ENCODE results near the gene MARK3. TPM values are rescaled to one million over a fixed set of nuclear protein-coding genes. Genes with fewer than 3 reads are reported as not detected.

The MARK3 gene
- total RNA-seq, 1 donor from 2014 or later, result 81.4 TPM

- H3K4me3 Mint-ChIP-seq (ENCODE audit: low read depth), result peak overlapping the region; percentile 99
- peaks cover 15% of the 10 kb centered on the region for H3K4me1 Mint-ChIP-seq (ENCODE audit: low read depth)
- peak overlapping the region; percentile 63 for H3K27ac Mint-ChIP-seq
- DNase-seq (ENCODE audit: low spot score), result no peak
- no peaks in the 10 kb centered on the region for H3K9me3 Mint-ChIP-seq
- peaks cover 8% of the 10 kb centered on the region for H3K36me3 Mint-ChIP-seq (ENCODE audit: low read depth)
- H3K27me3 Mint-ChIP-seq (ENCODE audit: low read depth), result peaks cover 20% of the 10 kb centered on the region
- intact Hi-C loops (cut with micrococcal nuclease), result no loop called here
These were observed 142.4 kb downstream of the MARK3 start for GRCh38 chr14:103527408-103528145.

- DNase-seq (ENCODE audit: low spot score), result no peak
- intact Hi-C loops (cut with micrococcal nuclease), result no loop called here
- peaks cover 8% of the 10 kb centered on the region for H3K36me3 Mint-ChIP-seq (ENCODE audit: low read depth)
These were observed 143.0 kb downstream of the MARK3 start for GRCh38 chr14:103528146-103528586.

GRCh38 chr14:103528587-103529382 is 143.6 kb downstream of the MARK3 start, which contains the start of gene TRMT61A:
Gene TRMT61A (plus strand): TSS chr14:103529196. CDS start chr14:103529979, 783 bp downstream.
- intact Hi-C loops (cut with micrococcal nuclease), result loop anchor here (1.0 kb wide), 1 partner anchor 34 kb away; the partner anchor contains the start of genes BAG5 and COA8
- peaks cover 14% of the 10 kb centered on the region for H3K27me3 Mint-ChIP-seq (ENCODE audit: low read depth)
- peak; percentile 67 for DNase-seq (ENCODE audit: low spot score)
- H3K4me3 Mint-ChIP-seq (ENCODE audit: low read depth), result peak within 1 kb of the TSS; percentile 99
- peaks cover 8% of the 10 kb centered on the region for H3K36me3 Mint-ChIP-seq (ENCODE audit: low read depth)
- H3K9me3 Mint-ChIP-seq, result no peaks in the 10 kb centered on the region
- H3K27ac Mint-ChIP-seq, result peak within 1 kb of the TSS; percentile 96
- H3K4me1 Mint-ChIP-seq (ENCODE audit: low read depth), result peaks cover 15% of the 10 kb centered on the region

More at GRCh38 chr14:103528146-103528586, 143.0 kb downstream of the MARK3 start:
- no peaks in the 10 kb centered on the region for H3K9me3 Mint-ChIP-seq
- H3K27ac Mint-ChIP-seq, result peak overlapping the region; percentile 91
- H3K4me3 Mint-ChIP-seq (ENCODE audit: low read depth), result peak overlapping the region; percentile 99
- H3K4me1 Mint-ChIP-seq (ENCODE audit: low read depth), result peaks cover 15% of the 10 kb centered on the region
- peaks cover 20% of the 10 kb centered on the region for H3K27me3 Mint-ChIP-seq (ENCODE audit: low read depth)

GRCh38 chr14:103529383-103530365 is 144.5 kb downstream of the MARK3 start:
- Mint-ChIP-seq H3K27me3 (ENCODE audit: low read depth) (peaks cover 9% of the 10 kb centered on the region), H3K36me3 (ENCODE audit: low read depth) (peaks cover 8% of the 10 kb centered on the region), H3K4me3 (ENCODE audit: low read depth) (peak overlapping the region; percentile 99), H3K9me3 (no peaks in the 10 kb centered on the region), H3K27ac (peak overlapping the region; percentile 96), H3K4me1 (ENCODE audit: low read depth) (peaks cover 15% of the 10 kb centered on the region)
- intact Hi-C loops (cut with micrococcal nuclease), result loop anchor here (1.0 kb wide), 1 partner anchor 33 kb away; the partner anchor contains the start of genes BAG5 and COA8
- DNase-seq (ENCODE audit: low spot score), result no peak

- Mint-ChIP-seq H3K27ac (no peak overlapping the region), H3K36me3 (ENCODE audit: low read depth) (peaks cover 8% of the 10 kb centered on the region), H3K4me3 (ENCODE audit: low read depth) (peak overlapping the region; percentile 99), H3K27me3 (ENCODE audit: low read depth) (peaks cover 4% of the 10 kb centered on the region), H3K4me1 (ENCODE audit: low read depth) (peaks cover 15% of the 10 kb centered on the region), H3K9me3 (no peaks in the 10 kb centered on the region)
- no peak for DNase-seq (ENCODE audit: low spot score)
- intact Hi-C loops (cut with micrococcal nuclease), result no loop called here
These were observed 145.2 kb downstream of the MARK3 start for GRCh38 chr14:103530390-103530789.

- peaks cover under 1% of the 10 kb centered on the region for H3K27me3 Mint-ChIP-seq (ENCODE audit: low read depth)
- DNase-seq (ENCODE audit: low spot score), result no peak
- no peak overlapping the region for H3K27ac Mint-ChIP-seq
- intact Hi-C loops (cut with micrococcal nuclease), result no loop called here
- no peaks in the 10 kb centered on the region for H3K9me3 Mint-ChIP-seq
- peaks cover 8% of the 10 kb centered on the region for H3K36me3 Mint-ChIP-seq (ENCODE audit: low read depth)
- H3K4me1 Mint-ChIP-seq (ENCODE audit: low read depth), result peaks cover 15% of the 10 kb centered on the region
- H3K4me3 Mint-ChIP-seq (ENCODE audit: low read depth), result peak overlapping the region; percentile 99
These were observed 145.6 kb downstream of the MARK3 start for GRCh38 chr14:103530831-103531230.

GRCh38 chr14:103531421-103532215 is 146.4 kb downstream of the MARK3 start:
- DNase-seq (ENCODE audit: low spot score), result no peak
- Mint-ChIP-seq H3K4me3 (ENCODE audit: low read depth) (no peak overlapping the region), H3K27ac (no peak overlapping the region), H3K9me3 (no peaks in the 10 kb centered on the region), H3K4me1 (ENCODE audit: low read depth) (peaks cover 14% of the 10 kb centered on the region), H3K27me3 (ENCODE audit: low read depth) (no peaks in the 10 kb centered on the region), H3K36me3 (ENCODE audit: low read depth) (peaks cover 8% of the 10 kb centered on the region)
- intact Hi-C loops (cut with micrococcal nuclease), result no loop called here

- H3K27me3 Mint-ChIP-seq (ENCODE audit: low read depth), result no peaks in the 10 kb centered on the region
- no peaks in the 10 kb centered on the region for H3K9me3 Mint-ChIP-seq
These were observed 147.3 kb downstream of the MARK3 start for GRCh38 chr14:103532216-103533136.

GRCh38 chr14:103533137-103533998 is 148.2 kb downstream of the MARK3 start:
- no peak overlapping the region for H3K27ac Mint-ChIP-seq
- no peaks in the 10 kb centered on the region for H3K27me3 Mint-ChIP-seq (ENCODE audit: low read depth)
- DNase-seq (ENCODE audit: low spot score), result no peak
- peaks cover 8% of the 10 kb centered on the region for H3K36me3 Mint-ChIP-seq (ENCODE audit: low read depth)
- intact Hi-C loops (cut with micrococcal nuclease), result no loop called here
- H3K4me1 Mint-ChIP-seq (ENCODE audit: low read depth), result peaks cover 6% of the 10 kb centered on the region
- no peak overlapping the region for H3K4me3 Mint-ChIP-seq (ENCODE audit: low read depth)
- H3K9me3 Mint-ChIP-seq, result no peaks in the 10 kb centered on the region

More at GRCh38 chr14:103532216-103533136, 147.3 kb downstream of the MARK3 start:
- Mint-ChIP-seq H3K4me3 (ENCODE audit: low read depth) (no peak overlapping the region), H3K36me3 (ENCODE audit: low read depth) (peaks cover 8% of the 10 kb centered on the region), H3K4me1 (ENCODE audit: low read depth) (peaks cover 8% of the 10 kb centered on the region), H3K27ac (no peak overlapping the region)
- DNase-seq (ENCODE audit: low spot score), result no peak
- intact Hi-C loops (cut with micrococcal nuclease), result no loop called here

- DNase-seq (ENCODE audit: low spot score), result no peak
- H3K27me3 Mint-ChIP-seq (ENCODE audit: low read depth), result no peaks in the 10 kb centered on the region
- intact Hi-C loops (cut with micrococcal nuclease), result no loop called here
- H3K9me3 Mint-ChIP-seq, result no peaks in the 10 kb centered on the region
- H3K27ac Mint-ChIP-seq, result no peak overlapping the region
- peaks cover 8% of the 10 kb centered on the region for H3K36me3 Mint-ChIP-seq (ENCODE audit: low read depth)
- H3K4me3 Mint-ChIP-seq (ENCODE audit: low read depth), result no peak overlapping the region
- H3K4me1 Mint-ChIP-seq (ENCODE audit: low read depth), result peaks cover 6% of the 10 kb centered on the region
These were observed 148.9 kb downstream of the MARK3 start for GRCh38 chr14:103533999-103534575.
